ENCODE data around the gene NYNRIN.

- TF ChIP-seq CTCF (IDR thresholded peaks at IDR 0.05) (no peak), POLR2A (IDR thresholded peaks at IDR 0.05) (no peak)
These were observed 10.2 kb upstream of the NYNRIN start for GRCh38 chr14:24388474-24389179.
